Activated T-cell treated with anti-CD3 and anti-CD28 coated beads for 24 hours (primary cell): ENCODE measurements around the gene ACOXL.

Experiments used
- DNase-seq: peaks from one replicate; pipeline ENCODE4 v3.0.0-alpha.2; 2020; ENCODE audit warnings: low read depth

ACOXL gene

DNA sequence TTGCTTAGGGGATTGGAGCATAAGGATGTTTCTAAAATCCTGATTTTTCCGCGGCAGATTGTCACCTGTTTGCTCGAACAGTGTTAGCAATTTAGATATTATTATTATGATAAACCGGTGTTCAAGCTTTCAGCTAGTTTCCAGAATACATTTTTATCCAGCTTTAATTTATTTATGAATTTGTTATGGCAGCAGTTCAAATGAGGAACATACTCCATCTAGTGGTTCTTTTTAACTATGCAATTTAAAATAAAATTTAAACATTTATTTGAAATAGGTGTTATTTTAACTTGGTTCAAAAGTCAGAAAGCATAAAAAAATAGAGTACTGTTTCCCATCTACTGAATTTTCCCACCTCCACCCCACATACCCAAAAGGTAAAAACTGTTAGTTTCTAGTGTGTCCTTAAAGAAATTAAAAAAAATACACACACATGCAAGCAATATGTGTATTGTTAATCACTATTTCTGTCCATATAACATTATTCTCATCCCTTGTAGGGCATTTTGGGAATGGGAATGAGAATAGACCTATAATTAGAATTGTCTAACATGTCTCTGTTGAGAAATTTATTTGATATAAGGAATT lies 23.2 kb downstream of the ACOXL start:
- DNase-seq = no peak

DNA sequence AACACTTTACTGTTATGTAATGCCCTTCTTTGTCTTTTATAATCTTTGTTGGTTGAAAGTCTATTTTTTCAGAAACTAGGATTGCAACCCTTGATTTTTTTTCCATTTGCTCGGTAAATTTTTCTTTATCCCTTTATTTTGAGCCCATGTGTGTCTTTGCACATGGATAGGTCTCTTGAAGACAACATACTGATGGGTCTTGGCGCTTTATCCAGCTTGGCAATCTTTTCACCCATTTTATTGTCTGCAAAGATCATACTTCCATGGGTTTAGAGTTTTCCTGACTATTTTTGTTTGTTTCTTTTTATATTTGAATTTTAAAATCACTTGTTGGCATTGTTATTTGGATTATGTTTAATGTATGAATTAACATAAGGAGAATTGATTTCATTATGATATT lies 27.0 kb downstream of the ACOXL start:
- no peak for DNase-seq

DNA sequence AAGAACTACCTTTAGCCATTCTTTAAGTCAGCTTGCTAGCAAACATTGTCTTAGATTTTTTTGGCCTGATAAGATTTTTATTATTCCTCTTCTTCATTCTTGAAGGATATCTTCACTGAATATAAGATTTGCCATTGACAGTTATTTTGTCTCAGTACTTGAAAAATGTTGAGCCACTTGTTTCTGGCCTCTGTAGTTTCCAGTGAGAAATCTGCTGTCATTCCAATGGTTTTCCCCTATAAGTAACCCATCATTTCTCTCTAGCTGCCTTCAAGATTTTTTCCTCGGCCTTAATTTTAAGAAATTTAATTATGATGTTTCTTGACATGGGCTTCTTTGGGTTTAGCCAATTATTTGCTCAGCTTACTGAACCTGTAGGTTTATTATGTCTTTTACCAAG lies 32.6 kb downstream of the ACOXL start:
- DNase-seq = no peak

DNA sequence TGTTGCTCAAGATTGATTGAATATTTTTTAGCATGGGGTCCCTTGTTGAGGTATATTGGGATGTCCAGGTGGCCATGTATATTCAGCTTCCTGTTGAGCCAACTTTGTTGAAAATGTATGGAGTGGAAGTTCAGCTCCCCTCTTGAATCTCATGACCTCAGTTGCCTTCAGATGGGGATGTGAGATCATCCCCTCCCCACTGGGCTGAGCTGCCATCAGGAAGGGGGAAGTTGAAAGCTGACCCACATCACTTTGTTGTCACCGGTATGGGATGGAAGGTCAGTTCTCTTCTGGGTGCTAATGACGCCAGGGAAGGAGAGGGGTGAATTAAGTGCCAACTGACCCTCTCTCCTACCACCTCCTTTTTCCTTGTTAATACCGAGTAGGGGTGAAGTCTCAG lies 33.9 kb downstream of the ACOXL start:
- DNase-seq = no peak

DNA sequence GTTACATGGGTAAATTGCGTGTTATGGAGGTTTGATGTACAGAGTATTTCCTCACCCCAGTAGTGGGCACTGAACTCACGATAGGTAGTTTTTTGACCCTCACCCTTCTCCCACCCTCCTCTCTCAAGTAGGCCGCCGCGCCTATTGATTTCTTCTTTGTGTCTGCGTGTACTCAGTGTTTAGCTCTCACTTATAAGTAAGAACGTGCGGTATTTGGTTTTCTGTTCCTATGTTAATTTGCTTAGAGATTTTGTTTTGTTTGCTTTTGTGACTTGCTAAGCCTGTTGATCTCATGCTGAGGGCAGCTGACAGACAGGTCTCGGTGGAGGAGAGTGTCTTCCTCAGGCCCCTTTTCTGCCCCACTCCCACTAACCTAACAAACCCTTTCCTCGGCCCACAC lies 36.2 kb downstream of the ACOXL start:
- no peak for DNase-seq

DNA sequence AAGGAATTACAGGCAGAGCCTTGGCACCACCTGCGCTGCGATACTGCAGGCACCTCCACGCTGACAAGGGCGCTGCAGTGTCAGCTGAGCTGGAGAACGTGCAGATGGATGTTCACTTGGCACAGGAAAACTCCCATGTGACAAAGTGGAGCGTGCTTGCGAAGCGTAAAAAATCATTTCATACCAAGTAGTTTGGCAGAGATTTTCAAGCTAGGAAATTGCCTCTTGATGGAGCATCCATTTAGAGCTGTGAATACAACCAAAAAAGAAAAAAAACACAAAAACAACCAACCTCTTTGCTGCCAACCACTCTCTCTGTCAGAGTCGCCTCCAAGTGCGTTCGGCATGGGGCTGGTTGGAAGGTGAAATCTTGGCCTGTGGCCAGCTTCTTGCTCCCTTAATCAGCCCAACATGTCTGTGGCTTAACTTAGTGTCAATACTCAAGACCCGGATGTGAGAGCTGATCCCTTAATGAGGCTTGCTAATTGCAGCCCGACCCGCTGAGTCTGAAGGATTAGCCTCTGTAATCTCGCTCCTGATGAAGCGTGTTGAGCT lies 38.1 kb downstream of the ACOXL start:
- no peak for DNase-seq

DNA sequence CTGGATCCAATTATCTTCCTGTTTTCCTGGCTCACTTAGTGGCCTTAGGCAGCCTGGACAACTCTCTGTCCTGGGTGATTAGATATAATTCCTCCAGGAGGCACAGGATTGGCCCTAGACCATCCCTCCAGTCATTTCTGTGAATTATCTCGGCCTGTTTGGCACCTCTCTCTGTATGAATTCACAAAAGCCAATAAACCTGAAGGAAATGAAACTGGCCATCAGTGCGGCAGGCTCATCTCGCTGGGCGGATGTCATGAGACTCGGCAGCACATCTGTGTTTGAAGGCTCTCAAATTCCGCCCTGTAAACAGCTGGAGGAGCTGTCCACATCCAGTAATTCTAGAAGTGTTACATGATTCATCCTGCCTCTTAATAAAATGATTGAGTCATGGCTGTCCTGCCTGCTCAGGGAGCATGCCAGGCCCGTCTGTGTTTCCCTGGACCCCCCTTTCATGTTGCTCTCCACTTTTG lies 38.6 kb downstream of the ACOXL start:
- DNase-seq = no peak

DNA sequence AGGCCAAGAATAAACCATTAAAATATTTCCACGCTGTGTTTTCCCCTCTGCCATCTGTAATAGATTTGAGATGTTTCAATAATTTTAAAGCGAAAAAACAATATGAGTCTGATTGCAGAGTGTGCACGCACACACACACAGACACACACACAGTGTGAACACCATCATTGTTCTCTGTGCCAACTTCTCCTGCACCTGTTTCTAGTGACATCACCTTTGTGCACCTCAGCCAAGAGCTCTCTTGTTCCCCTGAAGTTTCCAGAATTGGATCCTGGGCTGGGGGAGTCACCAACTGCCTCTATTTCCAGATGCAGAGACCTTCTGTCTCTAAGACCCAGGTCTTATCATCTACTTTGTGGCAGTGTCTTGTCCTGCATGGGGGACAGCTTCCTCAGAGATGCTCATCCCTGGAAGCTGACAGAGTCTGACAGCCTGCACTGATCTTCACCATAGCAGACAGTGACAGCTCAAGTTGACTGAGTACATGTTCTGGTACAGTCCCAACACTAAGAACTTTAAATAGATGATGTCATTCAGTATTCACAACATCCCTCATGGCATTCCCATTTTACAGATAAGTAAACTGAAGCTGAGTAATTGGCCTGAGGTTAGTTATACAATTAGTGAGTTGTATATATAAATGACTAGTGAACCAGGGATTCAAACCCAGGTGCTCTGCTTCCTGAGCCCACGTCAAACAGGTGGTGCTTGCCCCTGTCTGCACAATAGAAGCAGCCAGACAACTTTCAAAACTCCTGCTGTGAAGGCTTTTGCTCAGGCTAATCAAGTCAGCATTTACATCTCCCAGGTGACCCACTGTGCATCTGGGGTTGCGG lies 39.4 kb downstream of the ACOXL start:
- no peak for DNase-seq

DNA sequence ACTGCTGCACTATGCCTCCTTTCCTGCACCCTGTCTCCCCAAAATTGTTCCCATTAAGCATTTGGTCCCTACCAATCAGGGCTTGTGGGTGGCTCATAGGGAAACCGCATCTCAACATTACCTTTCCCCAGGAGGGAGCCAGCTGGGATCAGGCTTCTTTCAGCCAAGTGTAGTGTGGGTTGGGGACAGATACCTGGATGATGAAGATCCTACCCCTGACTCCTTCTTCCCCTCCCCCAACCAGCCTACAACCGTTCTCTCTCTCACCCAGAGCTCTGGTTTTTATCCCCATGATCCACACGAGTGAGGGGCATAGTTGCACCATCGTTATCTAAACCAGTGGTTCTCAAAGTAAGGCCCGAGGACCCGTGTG lies 40.0 kb downstream of the ACOXL start:
- DNase-seq = no peak

DNA sequence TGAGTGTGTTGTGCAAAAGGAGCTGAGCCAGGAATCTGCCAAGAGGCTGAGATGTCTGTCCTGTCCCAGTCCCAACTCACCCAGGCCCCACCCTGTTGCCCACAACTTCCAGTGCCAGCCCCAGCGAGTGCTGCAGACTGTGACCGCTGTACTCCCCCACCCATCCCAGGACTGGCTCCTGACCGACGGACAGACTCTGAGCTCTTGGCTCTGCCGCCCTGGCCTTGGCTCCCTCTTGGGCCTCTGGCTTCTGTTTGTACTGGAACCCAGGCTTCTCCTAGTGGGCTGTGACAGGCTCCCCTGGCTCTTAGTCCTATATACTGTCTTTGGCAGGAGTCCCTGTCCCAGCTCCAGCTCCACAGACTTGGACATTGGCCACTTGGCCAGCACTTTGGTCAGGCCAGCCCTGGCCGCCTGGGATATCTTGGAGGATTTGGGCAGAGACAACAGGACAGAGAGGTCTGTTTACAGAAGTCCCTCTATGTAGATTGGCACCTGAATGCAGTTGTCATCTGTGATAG lies 41.1 kb downstream of the ACOXL start:
- no peak for DNase-seq

DNA sequence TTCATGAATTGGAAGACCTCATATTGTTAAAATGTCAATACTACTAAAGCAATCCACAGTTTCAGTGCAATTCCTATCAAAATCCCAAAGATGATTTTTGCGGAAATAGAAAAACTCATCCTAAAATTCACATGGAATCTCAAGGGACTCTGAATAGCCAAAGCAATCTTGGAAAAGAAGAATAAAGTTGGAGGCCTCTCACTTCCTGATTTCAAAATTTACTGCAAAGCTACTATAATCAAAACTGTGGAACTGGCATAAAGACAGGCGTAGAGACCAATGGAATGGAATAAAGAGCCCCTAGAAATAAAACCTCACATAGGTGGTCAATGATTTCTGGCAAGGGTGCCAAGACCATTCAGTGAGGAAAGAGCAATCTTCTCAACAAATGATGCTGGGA lies 42.3 kb downstream of the ACOXL start:
- DNase-seq = no peak

DNA sequence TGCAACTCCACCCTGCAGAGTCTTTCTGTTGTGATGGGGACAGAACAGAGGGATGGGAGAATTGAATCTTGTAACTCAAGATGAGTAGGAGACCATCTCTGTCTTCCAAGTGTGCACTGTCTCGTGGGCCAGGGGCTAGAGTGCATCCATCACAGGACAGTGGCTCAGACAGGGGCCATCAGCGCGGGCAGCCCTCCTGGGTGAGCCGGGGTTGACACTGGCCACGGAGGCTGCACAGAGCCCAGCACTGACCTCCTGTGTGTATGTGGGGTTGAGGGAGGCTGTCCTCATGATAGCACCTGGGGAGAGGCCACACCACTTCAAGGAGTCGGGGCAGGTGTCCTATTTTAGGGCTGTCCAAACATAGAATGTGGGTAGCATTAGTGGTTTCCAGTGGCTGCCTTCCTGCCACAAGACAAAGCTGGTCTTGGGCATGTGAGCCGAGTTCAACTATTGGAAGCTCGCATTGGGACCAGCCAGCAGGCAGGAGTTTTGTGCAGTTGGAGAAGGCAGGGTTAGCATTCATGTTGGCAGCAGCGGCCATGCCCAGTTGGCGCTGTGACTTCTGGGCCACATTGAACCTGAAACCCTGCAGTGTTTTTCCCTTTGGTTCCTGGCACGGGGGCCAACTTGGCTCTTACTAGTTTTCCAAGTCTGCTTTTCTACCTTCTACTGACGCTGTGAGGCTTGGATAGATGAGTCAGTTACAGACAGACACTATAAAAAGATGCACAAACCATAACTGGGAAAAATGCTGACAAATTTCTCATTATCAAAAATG lies 45.3 kb downstream of the ACOXL start:
- no peak for DNase-seq

DNA sequence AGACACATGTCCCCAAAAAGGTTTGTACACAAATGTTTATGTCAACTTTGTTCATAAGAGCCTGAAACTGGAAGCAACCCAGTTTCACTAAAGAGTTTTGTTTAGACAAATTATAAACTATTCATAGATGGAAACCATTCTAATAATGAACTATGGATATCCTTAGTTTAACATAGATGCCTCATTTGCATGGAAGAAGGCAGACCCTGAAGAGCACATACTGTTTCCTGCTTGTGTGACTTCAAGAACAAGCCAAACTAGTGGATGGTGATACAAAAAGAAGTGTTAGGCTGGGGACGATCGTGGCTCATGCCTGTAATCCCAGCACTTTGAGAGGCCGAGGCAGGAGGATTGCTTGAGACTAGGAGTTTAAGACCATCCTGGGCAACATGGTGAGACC lies 48.1 kb downstream of the ACOXL start:
- no peak for DNase-seq

DNA sequence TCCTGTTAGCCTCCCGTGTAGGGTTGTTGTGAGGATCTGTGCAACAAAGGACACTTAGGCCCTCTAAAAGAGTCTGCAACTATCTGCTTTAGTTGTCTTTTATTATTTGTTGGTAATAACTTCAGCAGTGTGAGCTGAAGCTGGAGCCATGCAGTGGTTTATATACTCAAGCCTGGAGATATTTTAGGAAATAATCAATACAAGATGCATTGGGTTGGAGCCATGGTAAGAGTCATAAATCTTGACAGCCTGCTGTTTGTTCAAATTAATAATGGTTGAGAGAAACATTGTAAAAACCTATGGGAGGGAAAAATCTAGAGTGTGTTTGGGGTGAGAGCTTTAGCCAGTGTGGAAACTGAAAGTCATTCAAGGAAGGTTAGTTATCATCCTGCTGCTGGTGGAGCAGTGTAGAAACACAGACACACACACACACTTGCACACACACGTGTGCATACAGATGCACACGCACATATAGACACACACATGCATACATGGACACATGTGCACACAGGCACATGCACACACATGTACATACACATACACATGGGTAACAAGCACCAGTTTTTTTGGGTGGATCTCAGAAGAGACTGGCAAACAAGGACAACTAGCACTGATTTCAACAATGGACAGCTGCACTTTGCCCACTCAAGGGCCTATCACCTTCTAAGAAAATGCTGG lies 51.0 kb downstream of the ACOXL start:
- no peak for DNase-seq

DNA sequence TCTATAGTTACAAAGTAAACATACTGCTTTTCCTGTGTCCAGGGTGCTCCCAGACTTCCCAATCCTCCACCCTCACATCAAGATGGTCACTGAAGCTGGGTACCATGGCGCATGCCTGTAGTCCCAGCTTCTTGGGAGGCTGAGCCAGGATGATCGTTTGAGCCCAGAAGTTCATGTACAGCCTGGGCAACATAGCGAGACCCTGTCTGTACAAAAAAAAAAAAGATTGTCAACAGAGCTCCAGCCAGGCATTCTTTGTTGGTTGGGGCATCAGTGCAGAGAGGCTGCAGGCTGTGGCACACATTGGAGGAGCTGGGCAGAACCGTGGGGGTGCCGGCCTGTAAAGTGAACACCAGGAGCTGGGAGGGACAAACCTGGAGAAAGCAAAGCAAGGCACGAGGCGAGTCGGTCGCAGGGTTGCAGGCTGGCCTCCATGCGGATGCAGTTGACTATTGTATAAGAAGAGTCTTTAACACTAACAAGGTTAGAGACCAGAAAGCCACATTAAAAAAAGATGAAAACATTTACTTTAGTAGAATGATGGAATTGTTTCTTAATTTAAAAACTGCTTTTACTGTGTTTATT lies 51.8 kb downstream of the ACOXL start:
- no peak for DNase-seq

DNA sequence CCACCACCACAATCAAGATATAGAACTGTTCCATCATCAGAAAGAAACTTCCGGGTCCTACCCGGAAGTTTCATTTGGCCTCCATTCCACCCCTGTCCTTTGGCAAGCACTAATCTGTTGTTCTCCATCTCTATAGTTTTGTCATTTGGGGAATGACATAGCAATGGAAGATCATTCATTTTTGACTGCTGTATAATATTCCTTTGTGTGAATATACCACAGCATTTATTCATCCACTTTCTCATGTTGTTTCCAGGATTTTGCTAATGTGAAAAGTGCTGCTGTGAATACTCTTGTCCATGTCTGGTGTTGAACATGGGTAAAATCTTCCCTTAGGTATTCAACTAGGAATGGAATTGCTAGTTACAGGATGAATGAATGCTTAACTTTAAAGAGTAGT lies 53.1 kb downstream of the ACOXL start:
- no peak for DNase-seq

DNA sequence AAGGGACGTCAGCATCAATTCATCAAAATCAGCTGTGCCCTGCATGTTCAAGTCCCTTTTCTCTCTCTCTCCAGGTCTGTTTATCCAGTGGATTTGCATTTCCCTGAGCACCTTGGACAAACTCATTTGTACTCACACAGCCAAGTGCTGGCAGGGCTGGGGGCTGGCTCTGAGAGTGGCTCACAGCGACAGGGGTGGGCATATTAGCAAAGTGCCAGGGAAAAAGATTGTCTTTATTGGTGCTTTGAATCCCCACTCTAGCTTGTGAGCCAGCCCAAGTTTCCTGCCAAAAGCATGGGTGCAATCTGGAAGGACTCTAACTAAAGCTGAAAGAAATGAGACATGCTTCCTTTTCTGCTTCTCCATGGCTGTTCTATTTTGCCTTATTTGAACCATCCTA lies 56.6 kb downstream of the ACOXL start:
- no peak for DNase-seq

DNA sequence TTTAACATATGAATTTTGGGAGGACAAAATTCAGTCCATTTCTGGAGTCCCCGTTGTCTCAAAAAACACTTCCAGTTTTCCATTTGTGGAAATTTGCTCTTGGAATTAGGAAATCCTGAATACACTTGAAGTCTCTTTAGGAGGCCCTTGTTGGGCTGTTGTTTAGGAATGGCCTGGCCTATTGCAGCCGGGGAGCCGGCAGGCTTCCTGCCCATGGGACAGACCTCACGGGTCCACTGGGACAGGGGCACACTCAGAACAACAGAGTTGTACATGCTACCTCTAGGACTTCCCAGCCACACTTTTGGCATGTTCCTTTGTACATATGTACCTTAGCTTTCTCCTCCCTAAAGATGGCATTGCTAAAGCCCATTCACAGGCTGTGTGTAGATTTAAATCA lies 57.3 kb downstream of the ACOXL start:
- DNase-seq = no peak

DNA sequence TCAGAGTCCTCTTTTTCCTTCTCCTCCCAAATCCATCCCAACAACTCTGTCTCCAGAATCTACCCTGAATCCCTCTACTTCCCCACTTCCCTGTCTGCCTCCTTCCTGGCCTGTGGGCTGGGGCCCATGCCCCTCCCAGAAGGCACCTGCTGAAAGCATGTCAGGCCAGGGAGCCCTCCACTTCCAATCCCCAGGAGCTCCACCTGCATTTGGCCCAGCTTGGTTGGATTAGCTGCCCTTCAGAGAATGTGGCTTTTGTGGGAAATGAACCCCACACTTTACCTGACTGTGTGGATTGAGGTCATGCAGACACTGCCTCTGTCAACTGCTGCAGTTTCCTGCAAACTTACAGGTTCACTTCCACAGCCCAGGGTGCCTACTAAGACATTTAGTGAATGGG lies 58.5 kb downstream of the ACOXL start:
- no peak for DNase-seq

DNA sequence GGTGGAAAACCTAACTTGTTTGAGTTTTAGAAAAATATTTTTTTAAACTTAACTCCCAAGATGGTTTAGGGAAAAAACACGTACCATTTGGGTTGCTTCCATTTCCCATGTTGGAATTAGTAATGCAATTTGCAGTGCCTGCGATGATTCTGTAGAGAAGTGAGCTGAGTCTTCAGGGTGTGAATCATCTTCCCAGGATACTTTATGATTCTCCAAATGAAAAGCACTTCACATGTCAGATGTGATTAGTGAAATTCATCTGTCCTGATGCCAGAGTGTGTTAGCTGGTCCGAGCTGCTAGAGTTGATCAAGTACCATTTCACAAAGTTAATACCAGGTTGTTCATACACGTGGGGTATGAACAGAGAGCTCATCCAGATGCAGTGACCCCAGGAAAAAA lies 59.1 kb downstream of the ACOXL start:
- no peak for DNase-seq

DNA sequence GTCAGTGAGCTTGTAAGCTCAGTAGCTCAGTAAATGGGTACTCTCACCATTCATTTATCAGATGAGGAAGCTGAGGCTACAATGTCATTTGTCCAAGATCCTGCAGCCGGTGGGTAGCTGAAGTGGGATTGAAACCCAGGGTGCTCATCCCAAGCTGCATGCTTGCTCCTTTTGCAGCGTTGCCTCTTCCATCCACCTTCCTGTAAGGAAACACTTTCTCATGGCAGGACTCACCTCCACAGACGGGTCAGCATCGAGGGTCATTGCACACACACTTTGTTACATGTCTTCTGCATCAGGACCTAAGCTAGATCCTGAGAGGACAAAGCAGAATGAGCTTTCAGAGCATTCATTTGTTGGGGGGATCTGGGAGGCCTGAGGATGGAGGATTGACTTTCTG lies 60.7 kb downstream of the ACOXL start:
- DNase-seq = no peak

DNA sequence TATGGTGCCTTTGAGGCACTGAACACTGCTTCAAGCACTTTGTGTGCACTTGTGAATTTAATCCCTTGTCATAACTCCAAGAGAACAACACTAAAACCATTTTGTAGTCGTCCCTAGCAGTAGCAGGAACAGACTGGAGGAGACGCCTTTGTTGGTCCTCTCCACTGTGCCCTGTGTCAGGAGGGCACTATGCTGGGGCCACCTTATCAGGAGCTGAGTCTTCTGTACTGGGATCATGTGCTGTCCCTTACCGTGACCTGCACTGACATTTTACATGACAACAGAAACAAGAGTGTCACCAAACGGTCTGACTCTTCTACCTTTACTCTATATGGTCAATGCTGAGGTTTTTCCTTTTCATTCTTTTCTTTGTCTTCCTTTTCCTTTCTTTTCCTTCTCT lies 62.0 kb downstream of the ACOXL start:
- DNase-seq = no peak
